ENCODE measurements around the gene CDYL. TPM values are rescaled to one million over a fixed set of nuclear protein-coding genes. Genes with fewer than 3 reads are reported as not detected.

CDYL gene
- total and polyA plus RNA-seq, 11 donors = 4.3 to 45.2 (median 30.6) TPM

- ATAC-seq (no peak), DNase-seq (no peak)
- intact Hi-C loops (cut with DNase I) = no loop called here
- Histone ChIP-seq H3K36me3 (no peaks in the 10 kb centered on the region), H3K27ac (no peak overlapping the region), H3K4me3 (no peak overlapping the region), H3K27me3 (no peaks in the 10 kb centered on the region), H3K4me1 (peaks cover 0 to 29% (median 9%) of the 10 kb centered on the region in 12 donors), H3K9me3 (no peaks in the 10 kb centered on the region)
- TF ChIP-seq POLR2A (IDR thresholded peaks at IDR 0.05) = no peak
- no peak for TF ChIP-seq CTCF (IDR thresholded peaks at IDR 0.05)
- WGBS, 4 donors = 89 to 95% (median 93%) methylated on average over 5 of the region's 5 CpGs
These were observed 76.7 kb downstream of the CDYL start for GRCh38 chr6:4852938-4853337.

GRCh38 chr6:4853349-4853748, 77.1 kb downstream of the CDYL start:
- peaks cover 0 to 29% (median 9%) of the 10 kb centered on the region in 12 donors for H3K4me1 ChIP-seq
- no peaks in the 10 kb centered on the region for H3K36me3 ChIP-seq
- no peak for ATAC-seq
- no peak overlapping the region for H3K27ac ChIP-seq
- no peaks in the 10 kb centered on the region for H3K9me3 ChIP-seq
- no peak for TF ChIP-seq POLR2A (IDR thresholded peaks at IDR 0.05)
- TF ChIP-seq CTCF (IDR thresholded peaks at IDR 0.05) = no peak
- intact Hi-C loops (cut with DNase I) = no loop called here
- H3K4me3 ChIP-seq = no peak overlapping the region
- DNase-seq = no peak
- no peaks in the 10 kb centered on the region for H3K27me3 ChIP-seq
- WGBS, 4 donors = 71 to 79% (median 75%) methylated on average over 4 of the region's 4 CpGs

- TF ChIP-seq CTCF (IDR thresholded peaks at IDR 0.05) (no peak), POLR2A (IDR thresholded peaks at IDR 0.05) (no peak)
- no peaks in the 10 kb centered on the region for H3K9me3 ChIP-seq
These were observed 77.7 kb downstream of the CDYL start for GRCh38 chr6:4853782-4854511.

GRCh38 chr6:4856785-4857184, 80.6 kb downstream of the CDYL start:
- WGBS, 4 donors = 82 to 86% (median 84%) methylated on average over 3 of the region's 3 CpGs
- Histone ChIP-seq H3K9me3 (no peaks in the 10 kb centered on the region), H3K27me3 (no peaks in the 10 kb centered on the region), H3K27ac (no peak overlapping the region), H3K36me3 (no peaks in the 10 kb centered on the region), H3K4me1 (peaks cover 0 to 26% (median 3%) of the 10 kb centered on the region in 12 donors), H3K4me3 (no peak overlapping the region)
- TF ChIP-seq CTCF (IDR thresholded peaks at IDR 0.05) (peak in 1 of 12 donors; percentile 27), POLR2A (IDR thresholded peaks at IDR 0.05) (no peak)
- ATAC-seq (no peak), DNase-seq (no peak)
- intact Hi-C loops (cut with DNase I) = no loop called here

More at GRCh38 chr6:4853782-4854511, 77.7 kb downstream of the CDYL start:
- 84 to 87% (median 85%) methylated on average over 14 to 16 of the region's 16 CpGs for WGBS, 4 donors
- H3K4me3 ChIP-seq = no peak overlapping the region
- H3K4me1 ChIP-seq = peaks cover 0 to 26% (median 8%) of the 10 kb centered on the region in 12 donors
- H3K27me3 ChIP-seq = no peaks in the 10 kb centered on the region
- intact Hi-C loops (cut with DNase I) = no loop called here
- H3K36me3 ChIP-seq = no peaks in the 10 kb centered on the region
- ATAC-seq (no peak), DNase-seq (no peak)
- H3K27ac ChIP-seq = no peak overlapping the region

All from heart left ventricle (tissue), 16 donors.